ENCODE results near the gene C6orf62.

Gene C6orf62

GRCh38 chr6:24708612-24709011, 10.3 kb downstream of the C6orf62 start:
- no peak for TF ChIP-seq CTCF (IDR thresholded peaks at IDR 0.05)

- TF ChIP-seq CTCF (IDR thresholded peaks at IDR 0.05): no peak
Observed at GRCh38 chr6:24704468-24704867, 14.5 kb downstream of the C6orf62 start.

- no peak for TF ChIP-seq CTCF (IDR thresholded peaks at IDR 0.05)
Observed at GRCh38 chr6:24702720-24703282, 16.2 kb downstream of the C6orf62 start.

GRCh38 chr6:24699521-24700359, 19.2 kb downstream of the C6orf62 start:
- no peak for TF ChIP-seq CTCF (IDR thresholded peaks at IDR 0.05)

GRCh38 chr6:24696097-24696496, 22.9 kb downstream of the C6orf62 start:
- no peak for TF ChIP-seq CTCF (IDR thresholded peaks at IDR 0.05)

GRCh38 chr6:24695635-24696034, 23.3 kb downstream of the C6orf62 start:
- peak; percentile 52; the same call in 1 of the 2 replicates for TF ChIP-seq CTCF (IDR thresholded peaks at IDR 0.05)

- TF ChIP-seq CTCF (IDR thresholded peaks at IDR 0.05): no peak
Observed at GRCh38 chr6:24694198-24694597, 24.8 kb downstream of the C6orf62 start.
